ENCODE measurements around the gene PERM1.

The PERM1 gene

GRCh38 chr1:943545-944340 is 38.1 kb downstream of the PERM1 start:
- DNase-seq = no peak

DNA sequence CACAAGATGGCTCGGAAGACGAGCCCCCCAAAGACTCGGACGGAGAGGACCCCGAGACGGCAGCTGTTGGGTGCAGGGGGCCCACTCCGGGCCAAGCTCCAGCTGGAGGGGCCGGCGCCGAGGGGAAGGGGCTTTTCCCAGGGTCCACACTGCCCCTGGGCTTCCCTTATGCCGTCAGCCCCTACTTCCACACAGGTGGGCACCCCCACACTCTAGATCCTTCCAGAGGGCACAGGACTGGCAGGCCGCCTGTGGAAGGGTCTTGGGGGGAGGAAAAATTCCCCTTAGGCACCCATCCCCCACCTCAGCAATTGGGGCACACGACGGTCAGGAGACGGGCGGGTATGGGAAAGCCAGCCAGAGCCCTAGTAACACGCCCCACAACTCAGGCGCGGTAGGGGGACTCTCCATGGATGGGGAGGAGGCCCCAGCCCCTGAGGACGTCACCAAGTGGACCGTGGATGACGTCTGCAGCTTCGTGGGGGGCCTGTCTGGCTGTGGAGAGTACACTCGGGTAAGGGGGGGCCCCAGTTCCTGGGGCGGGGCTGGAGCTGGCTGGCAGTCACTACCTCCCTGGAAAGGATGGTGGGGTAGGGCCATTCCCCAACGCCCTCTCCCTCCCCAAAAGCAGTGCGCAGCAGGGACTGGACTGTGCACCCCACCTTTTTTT is 38.9 kb downstream of the PERM1 start:
- DNase-seq = peak; percentile 63

DNA sequence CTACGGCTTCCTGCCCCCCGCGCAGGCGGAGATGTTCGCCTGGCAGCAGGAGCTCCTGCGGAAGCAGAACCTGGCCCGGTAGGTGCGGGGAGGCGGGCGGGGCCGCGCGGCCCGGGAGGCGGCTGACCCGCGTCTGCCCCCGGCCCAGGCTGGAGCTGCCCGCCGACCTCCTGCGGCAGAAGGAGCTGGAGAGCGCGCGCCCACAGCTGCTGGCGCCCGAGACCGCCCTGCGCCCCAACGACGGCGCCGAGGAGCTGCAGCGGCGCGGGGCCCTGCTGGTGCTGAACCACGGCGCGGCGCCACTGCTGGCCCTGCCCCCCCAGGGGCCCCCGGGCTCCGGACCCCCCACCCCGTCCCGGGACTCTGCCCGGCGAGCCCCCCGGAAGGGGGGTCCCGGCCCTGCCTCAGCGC is 39.5 kb downstream of the PERM1 start:
- peak; percentile 63 for DNase-seq

- peak; percentile 98 for DNase-seq
Observed at GRCh38 chr1:941588-942383, 40.1 kb downstream of the PERM1 start.

- DNase-seq = peak; percentile 55
Observed at GRCh38 chr1:941015-941587, 40.8 kb downstream of the PERM1 start.

- peak; percentile 90 for DNase-seq
Observed at GRCh38 chr1:940107-941014, 41.5 kb downstream of the PERM1 start.

- DNase-seq = peak; percentile 62
Observed at GRCh38 chr1:939511-940106, 42.3 kb downstream of the PERM1 start.

DNA sequence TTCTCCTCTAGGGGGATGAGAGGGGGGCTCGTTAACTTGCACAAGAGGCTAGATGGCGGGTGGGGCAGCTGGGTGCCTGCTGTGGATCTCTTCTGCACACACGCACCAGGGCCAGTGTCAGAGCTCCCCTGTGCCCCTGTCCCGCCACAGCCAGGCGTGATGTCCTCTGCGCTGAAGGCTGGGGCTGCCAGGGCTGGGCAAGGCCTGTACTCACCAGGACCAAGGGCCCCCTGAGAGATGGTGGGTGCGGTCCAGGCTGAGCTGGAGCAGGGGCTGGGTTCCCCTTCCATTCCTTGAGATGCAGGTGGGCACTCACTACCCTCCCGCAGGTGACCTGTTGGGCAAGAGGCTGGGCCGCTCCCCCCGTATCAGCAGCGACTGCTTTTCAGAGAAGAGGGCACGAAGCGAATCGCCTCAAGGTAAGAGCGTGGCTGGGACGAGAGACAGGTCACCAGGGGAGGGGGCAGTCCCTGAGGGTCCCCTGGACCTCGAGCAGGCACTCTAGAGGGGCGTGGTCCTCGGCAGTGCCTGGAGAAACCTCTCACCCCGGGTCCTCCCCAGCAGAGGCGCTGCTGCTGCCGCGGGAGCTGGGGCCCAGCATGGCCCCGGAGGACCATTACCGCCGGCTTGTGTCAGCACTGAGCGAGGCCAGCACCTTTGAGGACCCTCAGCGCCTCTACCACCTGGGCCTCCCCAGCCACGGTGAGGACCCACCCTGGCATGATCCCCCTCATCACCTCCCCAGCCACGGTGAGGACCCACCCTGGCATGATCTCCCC is 43.0 kb downstream of the PERM1 start:
- peak; percentile 50 for DNase-seq

DNA sequence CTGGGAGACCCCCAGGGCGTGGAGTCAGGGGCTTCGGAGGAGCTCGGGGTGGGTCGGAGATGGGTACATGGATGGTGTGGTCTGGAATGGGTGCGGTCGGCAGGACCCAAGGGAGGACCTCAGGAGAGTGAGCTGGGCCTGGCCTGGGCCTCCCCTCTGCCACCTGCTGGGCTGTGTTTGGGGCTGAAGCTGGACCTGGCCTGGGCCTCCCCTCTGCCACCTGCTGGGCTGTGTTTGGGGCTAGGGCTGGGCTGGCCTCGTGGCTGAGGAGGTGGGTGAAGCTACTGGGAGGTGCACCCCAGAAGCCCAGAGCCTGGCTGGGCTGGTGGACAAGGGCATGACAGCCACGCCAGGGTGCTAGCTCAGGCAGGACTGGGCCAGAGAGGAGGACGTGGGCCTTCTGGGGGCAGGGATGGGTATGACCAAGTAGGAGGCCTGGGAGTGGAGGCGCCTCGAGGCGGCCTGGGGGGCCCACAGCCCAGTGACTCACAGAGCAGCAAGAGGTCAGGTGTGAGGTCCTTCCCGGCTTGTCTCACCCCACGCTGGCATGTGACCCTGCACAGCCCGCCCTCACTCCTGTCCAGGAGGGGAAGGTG is 43.7 kb downstream of the PERM1 start:
- DNase-seq = peak; percentile 62

DNA sequence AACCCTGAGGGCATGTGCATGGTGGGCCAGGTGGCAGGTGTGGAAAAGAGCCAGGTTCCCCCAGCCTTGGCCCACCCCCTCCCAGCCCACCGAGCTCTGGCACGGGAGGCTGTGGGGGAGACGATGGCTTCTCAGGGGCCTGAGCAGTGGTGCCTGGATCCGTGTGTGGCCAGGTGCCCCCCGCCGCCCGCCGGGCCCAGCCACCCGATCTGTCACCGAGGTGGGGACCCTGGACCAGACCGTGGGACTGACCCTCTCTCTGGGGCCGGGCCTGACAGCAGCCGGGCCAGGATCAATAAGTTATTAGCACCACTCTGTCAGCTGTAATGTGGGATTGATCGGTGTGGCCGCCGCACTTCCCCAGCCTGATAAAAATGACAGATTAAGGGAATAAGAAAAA is 44.4 kb downstream of the PERM1 start:
- no peak for DNase-seq

DNA sequence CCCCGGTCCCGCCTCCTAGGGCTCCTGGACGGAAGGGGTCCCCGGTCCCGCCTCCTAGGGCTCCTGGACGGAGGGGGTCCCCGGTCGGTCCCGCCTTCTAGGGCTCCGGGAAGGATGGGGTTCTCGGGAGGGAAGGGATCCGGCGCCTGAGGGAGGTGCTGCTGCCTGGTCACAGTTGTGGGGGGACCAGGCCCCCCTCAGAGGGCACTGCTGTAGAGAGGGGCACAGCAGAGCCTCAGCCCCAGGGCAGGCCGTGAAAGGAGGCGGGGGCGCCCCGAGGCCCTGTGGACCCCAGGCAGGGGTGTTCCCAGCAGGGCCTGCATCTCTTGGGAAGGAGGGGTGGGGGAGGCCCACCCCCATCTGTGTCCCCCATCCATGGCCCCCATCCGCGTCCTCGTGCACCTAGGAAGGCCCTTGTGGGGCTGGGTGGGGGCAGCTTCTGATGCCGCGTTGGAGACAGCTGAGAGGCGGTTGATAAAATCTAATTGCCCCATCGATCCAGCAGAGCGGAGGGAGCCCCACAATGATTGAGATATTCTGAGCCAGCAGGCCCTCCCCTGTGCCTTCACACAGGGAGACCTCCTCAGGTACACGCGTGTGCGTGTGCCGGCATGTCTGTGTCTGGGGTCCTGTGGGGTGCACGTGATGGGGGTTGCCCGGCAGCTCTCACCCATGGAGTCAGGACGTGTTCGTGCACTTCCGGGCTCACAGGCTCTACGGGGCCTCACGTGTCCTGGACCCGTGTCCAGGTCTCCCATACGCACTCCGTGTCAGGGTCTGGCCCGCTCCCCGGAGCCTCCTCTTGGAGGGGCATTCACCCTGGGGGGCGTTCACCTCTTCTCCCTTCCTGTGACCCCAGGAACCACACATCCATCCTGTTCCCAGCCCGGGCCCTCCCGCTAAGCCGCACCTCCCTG is 45.3 kb downstream of the PERM1 start:
- DNase-seq = peak; percentile 42

- peak; percentile 99 for DNase-seq
Observed at GRCh38 chr1:935751-936231, 46.1 kb downstream of the PERM1 start.

GRCh38 chr1:934991-935750 is 46.7 kb downstream of the PERM1 start:
- peak; percentile 64 for DNase-seq

GRCh38 chr1:933603-933940 is 48.3 kb downstream of the PERM1 start:
- DNase-seq = peak; percentile 100

DNA sequence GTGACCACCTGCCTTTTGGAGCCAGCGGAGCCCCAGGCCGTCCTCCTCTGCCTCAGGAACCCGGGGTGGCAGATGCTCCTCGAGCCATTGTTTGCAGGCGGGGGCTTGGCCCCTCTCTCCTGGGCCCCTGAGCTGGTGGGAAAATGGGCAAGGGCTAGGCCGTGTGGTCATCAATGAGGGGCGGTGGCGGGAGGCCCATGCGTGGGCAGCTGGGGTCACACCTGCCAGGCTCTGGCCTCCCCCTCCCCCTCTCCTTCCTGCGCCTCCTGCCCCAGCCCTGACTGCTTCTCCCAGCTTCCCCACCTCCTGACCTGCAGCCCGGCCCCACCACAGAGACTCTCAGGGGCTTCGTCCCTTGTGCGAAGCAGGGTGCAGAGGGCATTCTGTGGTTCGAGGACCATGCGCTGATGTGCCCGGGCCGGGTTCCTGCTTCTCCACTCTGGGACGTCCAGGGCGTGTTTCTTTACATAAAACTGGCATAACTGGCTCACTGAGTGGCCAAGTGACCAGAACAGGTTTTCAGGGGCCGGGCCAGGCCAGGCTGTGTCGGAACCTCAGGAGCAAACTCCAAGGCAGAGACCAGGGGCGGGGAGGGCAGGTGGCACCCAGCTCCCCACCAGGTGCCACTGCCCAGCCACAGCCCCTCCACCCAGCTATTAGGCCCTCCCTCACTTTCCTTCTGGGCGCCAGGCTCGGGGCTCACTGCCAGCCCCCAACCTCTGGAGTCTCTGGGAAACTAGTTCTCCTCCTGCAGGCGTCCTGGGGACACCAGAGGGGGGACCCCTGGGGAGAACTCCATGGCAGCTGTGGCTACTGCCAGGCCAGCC is 48.9 kb downstream of the PERM1 start:
- DNase-seq = peak; percentile 52

GRCh38 chr1:932173-932510 is 49.8 kb downstream of the PERM1 start:
- no peak for DNase-seq

DNA sequence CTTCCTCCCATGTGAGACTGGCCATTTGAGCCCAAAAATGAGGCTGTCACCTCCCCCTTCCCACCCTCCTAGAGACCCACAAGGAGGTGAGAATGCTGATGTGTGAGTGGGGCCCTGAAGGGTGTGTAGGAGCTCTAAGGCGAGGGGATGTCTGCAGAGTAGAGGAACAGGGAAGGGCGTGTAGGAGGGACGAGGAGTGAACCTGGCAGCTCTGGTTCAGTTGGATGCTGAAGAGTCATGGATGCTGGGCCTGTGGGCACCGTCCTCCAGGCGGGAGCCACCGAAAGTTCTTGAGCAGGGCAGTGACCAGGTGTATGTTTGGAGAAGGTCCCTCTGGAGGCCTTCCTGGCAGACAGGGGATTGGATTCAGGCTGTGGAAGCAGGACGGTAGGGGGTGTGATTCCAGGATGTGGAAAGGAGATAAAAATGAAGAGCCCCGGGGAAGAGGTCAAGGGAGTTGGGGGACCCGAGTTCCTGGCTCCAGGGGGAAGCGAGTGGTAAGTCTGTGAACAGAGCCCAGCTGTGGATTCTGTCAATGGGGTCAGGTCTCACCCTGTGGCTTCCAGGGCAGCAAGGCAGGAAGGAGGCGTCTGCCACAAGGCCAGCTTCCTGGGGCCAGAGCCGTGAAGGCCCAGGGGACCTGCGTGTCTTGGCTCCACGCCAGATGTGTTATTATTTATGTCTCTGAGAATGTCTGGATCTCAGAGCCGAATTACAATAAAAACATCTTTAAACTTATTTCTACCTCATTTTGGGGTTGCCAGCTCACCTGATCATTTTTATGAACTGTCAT is 50.3 kb downstream of the PERM1 start:
- DNase-seq = peak; percentile 57
